ENCODE data around the gene CITED2. TPM values are rescaled to one million over a fixed set of nuclear protein-coding genes. Genes with fewer than 3 reads are reported as not detected.

The CITED2 gene
- total RNA-seq, 1 experiment from 2014 or later = 365 TPM

GRCh38 chr6:139327038-139327437 is 47.4 kb downstream of the CITED2 start:
- ChIA-PET CTCF (no interaction called here), POLR2A (ENCODE audit: low non-redundant PET) (no interaction called here)
- no peak for DNase-seq (ENCODE audit: low spot score)
- Histone ChIP-seq H3K36me3 (ENCODE audit: insufficient read depth, low read length, poor library complexity, severe bottlenecking) (no peaks in the 10 kb centered on the region), H3K27me3 (replicated peaks; ENCODE audit: insufficient read depth, low read depth, low read length, poor library complexity) (no peaks in the 10 kb centered on the region), H3K4me3 (ENCODE audit: low read depth, low read length, poor library complexity, severe bottlenecking) (no peak overlapping the region), H3K27ac (ENCODE audit: low read depth, low read length, poor library complexity, severe bottlenecking) (no peak overlapping the region), H3K9me3 (ENCODE audit: low read depth, low read length, poor library complexity, severe bottlenecking) (no peaks in the 10 kb centered on the region), H3K4me1 (ENCODE audit: insufficient read depth, low read length, poor library complexity, severe bottlenecking) (no peaks in the 10 kb centered on the region)
- intact Hi-C loops (cut with micrococcal nuclease; ENCODE audit: unreplicated experiment) = no loop called here
- TF ChIP-seq CTCF (conservative IDR thresholded peaks at IDR 0.05; ENCODE audit: low read depth, low read length) (no peak), EZH2 (IDR thresholded peaks at IDR 0.05; ENCODE audit: borderline replicate concordance, low read depth, low read length, poor library complexity, severe bottlenecking) (no peak)
- BruUV-seq (replicated peaks) = no TSS peak

- no TSS peak for BruUV-seq (replicated peaks)
- no peak overlapping the region for H3K4me3 ChIP-seq (ENCODE audit: low read depth, low read length, poor library complexity, severe bottlenecking)
- DNase-seq (ENCODE audit: low spot score) = no peak
- ChIA-PET POLR2A (ENCODE audit: low non-redundant PET) (no interaction called here), CTCF (no interaction called here)
- no peaks in the 10 kb centered on the region for H3K4me1 ChIP-seq (ENCODE audit: insufficient read depth, low read length, poor library complexity, severe bottlenecking)
- H3K36me3 ChIP-seq (ENCODE audit: insufficient read depth, low read length, poor library complexity, severe bottlenecking) = no peaks in the 10 kb centered on the region
- H3K27me3 ChIP-seq (replicated peaks; ENCODE audit: insufficient read depth, low read depth, low read length, poor library complexity) = no peaks in the 10 kb centered on the region
- intact Hi-C loops (cut with micrococcal nuclease; ENCODE audit: unreplicated experiment) = no loop called here
- TF ChIP-seq CTCF (conservative IDR thresholded peaks at IDR 0.05; ENCODE audit: low read depth, low read length) (no peak), EZH2 (IDR thresholded peaks at IDR 0.05; ENCODE audit: borderline replicate concordance, low read depth, low read length, poor library complexity, severe bottlenecking) (no peak)
- H3K9me3 ChIP-seq (ENCODE audit: low read depth, low read length, poor library complexity, severe bottlenecking) = no peaks in the 10 kb centered on the region
- no peak overlapping the region for H3K27ac ChIP-seq (ENCODE audit: low read depth, low read length, poor library complexity, severe bottlenecking)
Observed at GRCh38 chr6:139325686-139326085, 48.8 kb downstream of the CITED2 start.

- TF ChIP-seq CTCF (conservative IDR thresholded peaks at IDR 0.05; ENCODE audit: low read depth, low read length) (no peak), EZH2 (IDR thresholded peaks at IDR 0.05; ENCODE audit: borderline replicate concordance, low read depth, low read length, poor library complexity, severe bottlenecking) (no peak)
- POLR2A ChIA-PET (ENCODE audit: low non-redundant PET) = no interaction called here
- BruUV-seq (replicated peaks) = no TSS peak
- DNase-seq (ENCODE audit: low spot score) = no peak
- intact Hi-C loops (cut with micrococcal nuclease; ENCODE audit: unreplicated experiment) = no loop called here
- H3K4me1 ChIP-seq (ENCODE audit: insufficient read depth, low read length, poor library complexity, severe bottlenecking) = no peaks in the 10 kb centered on the region
- no peak overlapping the region for H3K4me3 ChIP-seq (ENCODE audit: low read depth, low read length, poor library complexity, severe bottlenecking)
- no peaks in the 10 kb centered on the region for H3K27me3 ChIP-seq (replicated peaks; ENCODE audit: insufficient read depth, low read depth, low read length, poor library complexity)
- H3K9me3 ChIP-seq (ENCODE audit: low read depth, low read length, poor library complexity, severe bottlenecking) = no peaks in the 10 kb centered on the region
- CTCF ChIA-PET = no interaction called here
- no peak overlapping the region for H3K27ac ChIP-seq (ENCODE audit: low read depth, low read length, poor library complexity, severe bottlenecking)
- H3K36me3 ChIP-seq (ENCODE audit: insufficient read depth, low read length, poor library complexity, severe bottlenecking) = no peaks in the 10 kb centered on the region
Observed at GRCh38 chr6:139325125-139325524, 49.3 kb downstream of the CITED2 start.

All from A673 (cell line).